GM21737 (cell line): Measurements from ENCODE around the gene PRDM16.

Experiments
- ATAC-seq: cut with Tn5 transposase; IDR thresholded peaks from one replicate; pipeline ENCODE4 v1.9.1; 2021; ENCODE audit warnings: mild to moderate bottlenecking, moderate library complexity; ENCODE audit not compliant: unreplicated experiment

The PRDM16 gene

DNA sequence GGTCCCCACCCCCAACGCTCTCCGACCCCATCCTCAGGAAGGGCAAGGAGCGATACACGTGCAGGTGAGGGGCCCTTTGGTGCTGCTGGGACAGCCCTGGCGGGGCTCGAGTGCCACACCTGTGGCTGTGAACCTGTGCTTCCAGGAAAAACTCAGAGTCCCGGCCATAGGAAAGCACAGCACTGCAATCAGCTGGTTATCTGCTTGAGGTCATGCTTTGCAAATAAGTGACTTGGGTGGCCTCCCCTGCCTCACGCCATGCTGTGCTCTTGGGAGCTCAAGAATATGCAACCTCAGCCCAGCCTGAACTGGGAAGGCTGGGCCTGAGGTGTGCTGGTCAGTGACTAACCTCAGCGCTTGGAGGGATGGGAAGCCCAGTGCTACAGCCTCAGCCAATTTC, 348.9 kb downstream of the PRDM16 start:
- ATAC-seq, result no peak

DNA sequence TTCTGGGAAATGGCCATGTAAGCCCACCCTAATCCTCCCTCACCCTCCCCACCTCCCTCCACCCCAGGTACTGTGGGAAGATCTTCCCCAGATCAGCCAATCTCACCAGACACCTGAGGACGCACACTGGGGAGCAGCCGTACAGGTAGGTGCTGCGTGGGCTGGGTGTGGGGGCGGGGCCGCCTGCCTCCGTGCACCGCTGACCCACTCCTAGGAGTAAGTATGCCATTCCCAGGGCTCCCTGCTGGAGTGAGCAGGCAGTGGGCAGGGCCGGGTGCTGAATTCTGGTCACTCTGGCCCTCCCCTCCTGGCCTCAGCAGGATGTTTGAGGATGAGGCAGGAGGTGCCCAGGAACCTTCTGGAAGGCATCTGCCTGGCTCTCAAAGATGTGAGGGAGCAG, 349.6 kb downstream of the PRDM16 start:
- ATAC-seq, result no peak

DNA sequence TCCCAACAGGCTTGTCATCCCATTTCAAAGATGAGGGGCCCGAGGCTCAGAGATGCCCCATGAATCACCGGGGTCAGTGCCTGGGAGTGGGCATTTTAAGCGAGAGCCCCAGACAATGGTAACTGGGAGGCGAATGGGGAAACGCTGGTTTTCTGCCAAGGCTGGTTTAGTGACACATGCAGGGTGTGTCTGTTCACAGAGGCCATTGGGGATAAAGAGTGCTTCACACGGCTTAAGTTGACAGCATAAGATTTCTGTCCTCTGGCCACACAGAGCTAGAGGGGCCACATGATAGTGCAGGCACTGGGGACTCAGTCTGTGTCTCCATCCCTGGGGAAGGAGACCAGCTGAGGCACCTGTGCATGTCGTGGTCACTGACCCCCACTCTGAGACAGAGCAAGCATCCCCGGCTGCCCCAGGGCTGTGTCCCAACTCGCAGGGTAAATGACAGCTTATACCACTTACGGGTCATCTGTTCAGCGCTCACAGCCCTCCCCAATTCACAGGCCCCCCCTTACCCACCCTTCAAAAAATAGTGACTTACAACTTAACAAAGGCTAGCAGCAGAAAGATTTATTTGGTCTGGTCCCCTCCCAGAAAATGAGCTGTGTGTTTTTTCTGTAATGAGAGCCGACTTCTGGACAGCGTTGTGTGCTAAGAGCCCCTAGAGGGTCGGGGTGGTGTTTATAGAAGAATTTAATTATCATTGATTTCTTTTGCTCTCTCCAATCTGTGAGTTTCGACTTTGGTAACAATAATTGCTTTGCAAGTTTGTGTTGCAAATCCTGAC, 350.6 kb downstream of the PRDM16 start:
- ATAC-seq, result no peak

DNA sequence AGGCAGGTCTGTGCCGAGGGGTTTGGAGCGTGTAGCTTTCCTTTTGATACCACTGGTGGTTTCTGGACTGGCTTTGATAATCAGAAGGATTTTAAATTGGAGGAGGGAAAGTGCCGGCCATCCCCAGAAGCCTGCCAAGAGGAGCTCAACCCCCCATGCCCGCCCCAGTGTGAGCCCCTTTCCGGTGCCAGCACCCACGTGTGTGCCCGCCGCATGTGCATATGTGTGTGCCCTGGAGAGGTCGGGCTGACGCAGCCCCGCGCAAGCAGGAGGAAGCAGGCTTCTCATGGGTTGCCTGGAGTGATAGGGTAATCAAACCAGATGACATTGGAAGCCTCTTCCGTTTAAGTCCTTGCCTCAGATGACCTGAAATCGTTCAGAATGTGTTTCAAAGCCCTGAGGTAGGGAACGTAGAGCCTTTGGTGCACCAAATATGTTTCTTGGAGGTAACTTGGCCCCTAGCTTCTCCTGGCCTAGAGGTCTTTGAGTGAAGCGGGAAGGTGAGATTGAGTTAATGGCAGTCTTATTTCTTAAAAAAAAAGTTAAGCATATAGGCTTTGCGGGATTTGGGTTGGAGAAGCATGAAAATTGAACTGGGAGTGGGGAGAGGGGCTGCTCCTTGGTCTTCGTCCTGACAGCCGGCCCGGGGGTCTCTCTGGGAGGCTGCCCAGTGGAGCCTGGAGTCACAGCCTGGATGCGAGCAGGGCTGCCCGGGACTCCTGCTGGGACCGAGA, 351.4 kb downstream of the PRDM16 start:
- no peak for ATAC-seq

- ATAC-seq, result no peak
These were observed 353.6 kb downstream of the PRDM16 start for GRCh38 chr1:3422638-3423037.

GRCh38 chr1:3423245-3423829, 354.3 kb downstream of the PRDM16 start:
- ATAC-seq, result no peak

- no peak for ATAC-seq
These were observed 355.1 kb downstream of the PRDM16 start for GRCh38 chr1:3423896-3424611.

DNA sequence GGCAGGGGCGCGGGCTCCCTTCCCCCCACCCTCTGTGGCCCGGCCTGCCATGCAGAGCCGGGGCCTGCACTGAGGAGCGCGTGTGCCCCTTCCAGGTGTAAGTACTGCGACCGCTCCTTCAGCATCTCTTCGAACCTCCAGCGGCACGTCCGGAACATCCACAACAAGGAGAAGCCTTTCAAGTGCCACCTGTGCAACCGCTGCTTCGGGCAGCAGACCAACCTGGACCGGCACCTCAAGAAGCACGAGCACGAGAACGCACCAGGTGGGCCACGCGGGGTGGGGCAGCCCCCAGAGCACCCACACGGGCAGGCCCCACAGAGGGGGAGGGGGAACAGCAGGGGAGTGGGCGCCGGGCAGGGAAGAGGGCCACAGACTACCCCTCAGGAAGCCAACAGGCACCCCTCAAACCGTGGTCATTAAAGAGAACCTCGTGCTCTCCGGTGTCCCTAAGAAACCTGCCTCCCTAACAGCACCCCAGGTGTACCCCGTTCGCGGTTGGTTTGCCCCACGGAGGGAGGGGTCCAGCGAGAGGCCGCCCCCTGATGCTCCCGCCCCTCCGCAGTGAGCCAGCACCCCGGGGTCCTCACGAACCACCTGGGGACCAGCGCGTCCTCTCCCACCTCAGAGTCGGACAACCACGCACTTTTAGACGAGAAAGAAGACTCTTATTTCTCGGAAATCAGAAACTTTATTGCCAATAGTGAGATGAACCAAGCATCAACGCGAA, 356.6 kb downstream of the PRDM16 start:
- no peak for ATAC-seq

GRCh38 chr1:3426956-3427535, 358.0 kb downstream of the PRDM16 start:
- no peak for ATAC-seq

- no peak for ATAC-seq
These were observed 359.0 kb downstream of the PRDM16 start for GRCh38 chr1:3427711-3428704.

GRCh38 chr1:3428899-3429298, 359.9 kb downstream of the PRDM16 start:
- no peak for ATAC-seq

- ATAC-seq, result no peak
These were observed 360.3 kb downstream of the PRDM16 start for GRCh38 chr1:3429320-3429719.

GRCh38 chr1:3429766-3430165, 360.8 kb downstream of the PRDM16 start:
- no peak for ATAC-seq

- no peak for ATAC-seq
These were observed 361.4 kb downstream of the PRDM16 start for GRCh38 chr1:3430406-3430805.

DNA sequence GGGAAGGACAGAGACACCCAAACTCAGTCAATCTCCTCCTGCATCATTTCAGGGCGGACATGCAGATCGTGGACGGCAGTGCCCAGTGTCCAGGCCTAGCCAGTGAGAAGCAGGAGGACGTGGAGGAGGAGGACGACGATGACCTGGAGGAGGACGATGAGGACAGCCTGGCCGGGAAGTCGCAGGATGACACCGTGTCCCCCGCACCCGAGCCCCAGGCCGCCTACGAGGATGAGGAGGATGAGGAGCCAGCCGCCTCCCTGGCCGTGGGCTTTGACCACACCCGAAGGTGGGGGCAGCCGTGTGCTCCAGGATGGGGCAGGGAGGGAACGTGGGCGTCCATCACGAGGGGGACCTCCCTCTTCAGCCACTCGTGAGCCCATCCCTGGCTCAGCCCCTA, 361.8 kb downstream of the PRDM16 start:
- no peak for ATAC-seq

- no peak for ATAC-seq
These were observed 362.3 kb downstream of the PRDM16 start for GRCh38 chr1:3431266-3431665.

GRCh38 chr1:3431686-3432085, 362.7 kb downstream of the PRDM16 start:
- no peak for ATAC-seq

DNA sequence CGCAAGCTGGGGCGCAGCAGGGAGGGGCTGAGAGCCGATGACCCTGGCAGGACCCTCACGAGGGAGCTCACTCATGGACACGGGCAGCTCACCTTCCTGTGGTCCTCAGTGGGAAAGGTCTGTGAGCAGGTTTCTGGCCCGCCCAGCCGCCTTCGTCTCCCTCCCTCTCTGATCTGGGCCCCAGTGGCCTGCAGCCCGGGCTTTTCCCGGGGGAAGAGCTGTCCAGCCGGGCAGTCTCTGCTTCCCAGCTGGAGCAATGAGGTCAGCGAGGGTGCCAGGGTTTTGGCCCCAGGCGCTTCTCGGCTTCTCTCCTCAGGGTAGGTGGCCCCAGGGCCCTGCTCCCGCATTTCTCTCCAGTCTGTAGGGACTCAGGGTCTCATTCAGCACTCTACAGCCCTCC, 363.3 kb downstream of the PRDM16 start:
- ATAC-seq, result no peak

- no peak for ATAC-seq
These were observed 364.1 kb downstream of the PRDM16 start for GRCh38 chr1:3433076-3433475.
